ENCODE data around the gene PDIA5. TPM values are rescaled to one million over a fixed set of nuclear protein-coding genes. Genes with fewer than 3 reads are reported as not detected.

Gene PDIA5
- total RNA-seq, 4 donors from 2014 or later = 12.0 to 21.0 (median 15.8) TPM

DNA sequence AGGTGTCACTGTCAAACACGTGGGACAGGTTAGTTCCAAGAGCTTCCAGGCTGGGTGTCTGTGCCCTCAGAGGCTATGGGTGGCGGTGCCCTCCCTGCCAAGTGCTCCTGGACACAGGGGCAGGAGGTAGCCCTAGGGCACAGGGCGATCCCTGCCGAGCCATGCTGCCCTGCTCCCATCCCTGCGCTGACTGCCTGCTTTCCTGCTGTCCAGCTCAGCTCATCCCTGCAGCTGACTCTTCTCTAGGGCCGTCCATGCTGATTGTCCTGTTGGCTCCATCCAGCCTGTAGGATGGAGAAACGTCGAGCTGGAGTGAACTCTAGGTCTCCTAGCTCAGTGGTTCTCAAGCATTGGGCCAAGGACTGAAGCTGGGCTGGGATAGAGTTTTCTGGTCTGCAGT is 3.7 kb downstream of the PDIA5 start:
- DNase-seq (ENCODE audit: low spot score) (no peak), ATAC-seq (ENCODE audit: low FRiP score) (no peak)
- no peak for TF ChIP-seq CTCF (IDR thresholded peaks at IDR 0.05)

DNA sequence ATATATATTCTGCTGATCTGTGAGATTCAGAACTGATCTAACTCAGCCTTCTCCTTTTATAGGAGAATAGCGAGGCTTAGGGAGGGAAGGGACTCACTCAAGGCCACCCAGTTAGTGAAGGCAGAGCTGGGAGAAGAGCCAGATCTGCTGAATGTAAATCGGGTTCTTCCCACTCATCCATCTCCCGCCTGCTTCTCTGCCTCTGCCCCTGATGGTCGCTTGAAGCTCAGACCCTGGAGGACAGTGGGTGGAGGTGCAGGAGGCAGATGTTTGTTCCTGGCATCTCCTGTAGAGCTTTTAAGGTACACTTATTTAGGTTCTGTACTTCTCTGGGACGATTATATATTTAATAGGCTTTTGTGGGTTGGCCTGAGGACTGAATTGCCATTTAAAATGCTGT is 4.3 kb downstream of the PDIA5 start:
- no peak for TF ChIP-seq CTCF (IDR thresholded peaks at IDR 0.05)
- no peak for ATAC-seq (ENCODE audit: low FRiP score)

DNA sequence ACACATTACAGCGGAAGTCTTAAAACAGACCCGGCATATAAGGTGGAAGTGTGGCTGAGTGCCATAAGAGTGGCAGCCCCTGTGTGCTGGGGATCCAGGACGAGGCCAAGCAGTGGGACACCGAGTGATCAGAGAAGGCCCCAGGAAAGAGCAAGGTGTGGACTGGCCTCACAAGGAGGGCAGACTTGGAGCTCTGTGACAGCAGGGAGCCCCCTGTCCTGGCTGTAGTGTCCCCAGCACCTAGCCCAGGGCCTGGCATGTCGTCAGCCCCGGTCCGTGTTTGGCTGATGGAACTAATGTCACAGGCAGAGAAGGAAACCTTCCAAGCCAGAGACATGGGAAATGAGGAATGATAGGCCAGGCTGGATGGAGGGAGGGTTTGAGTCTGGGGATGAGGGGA is 4.8 kb downstream of the PDIA5 start:
- ATAC-seq (ENCODE audit: low FRiP score) (no peak), DNase-seq (ENCODE audit: low spot score) (no peak)
- no peak for TF ChIP-seq CTCF (IDR thresholded peaks at IDR 0.05)

More for the DNA sequence above, 4.3 kb downstream of the PDIA5 start:
- no peak for DNase-seq (ENCODE audit: low spot score)

DNA sequence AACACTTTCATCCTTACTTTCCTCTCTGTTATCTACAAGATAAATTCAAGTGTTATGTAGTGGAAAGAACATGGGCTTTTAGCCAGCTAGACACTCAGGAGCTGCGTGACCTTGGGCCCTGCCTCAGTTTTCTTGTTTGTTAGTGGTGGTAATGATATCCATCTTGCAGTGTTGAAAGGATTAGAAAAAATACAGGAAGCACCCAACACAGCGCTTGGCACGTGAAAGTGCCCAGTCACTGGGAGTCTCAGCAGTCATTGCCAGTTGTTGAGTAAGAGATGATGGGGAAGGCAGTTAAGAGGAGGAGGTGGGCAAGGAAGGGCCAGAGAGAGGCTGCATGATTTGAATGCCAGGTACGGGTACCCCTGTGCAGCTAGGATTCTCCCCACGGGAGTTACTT is 5.3 kb downstream of the PDIA5 start:
- ATAC-seq (ENCODE audit: low FRiP score) = peak; percentile 11
- TF ChIP-seq CTCF (IDR thresholded peaks at IDR 0.05) = no peak
- no peak for DNase-seq (ENCODE audit: low spot score)

DNA sequence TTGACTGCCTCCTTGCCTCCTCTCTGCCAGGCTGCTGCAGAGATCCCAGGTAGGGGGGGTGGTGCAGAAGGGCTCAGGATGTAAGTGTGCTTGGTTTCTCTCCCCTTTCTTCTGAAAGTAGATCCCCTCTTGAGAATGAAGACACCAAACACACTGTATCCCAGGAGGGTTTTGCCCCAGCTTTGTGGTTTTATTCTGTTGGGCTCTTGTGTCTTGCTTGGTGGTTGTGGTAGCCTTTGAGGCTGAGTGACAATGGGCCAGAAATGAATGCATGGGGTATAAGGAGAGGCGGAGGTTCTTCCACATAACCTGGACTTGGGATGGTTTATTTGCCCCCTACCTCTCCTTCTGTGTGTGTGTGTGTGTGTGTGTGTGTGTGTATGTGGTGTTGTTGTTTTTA is 5.7 kb downstream of the PDIA5 start:
- DNase-seq (ENCODE audit: low spot score) (no peak), ATAC-seq (ENCODE audit: low FRiP score) (no peak)
- no peak for TF ChIP-seq CTCF (IDR thresholded peaks at IDR 0.05)

DNA sequence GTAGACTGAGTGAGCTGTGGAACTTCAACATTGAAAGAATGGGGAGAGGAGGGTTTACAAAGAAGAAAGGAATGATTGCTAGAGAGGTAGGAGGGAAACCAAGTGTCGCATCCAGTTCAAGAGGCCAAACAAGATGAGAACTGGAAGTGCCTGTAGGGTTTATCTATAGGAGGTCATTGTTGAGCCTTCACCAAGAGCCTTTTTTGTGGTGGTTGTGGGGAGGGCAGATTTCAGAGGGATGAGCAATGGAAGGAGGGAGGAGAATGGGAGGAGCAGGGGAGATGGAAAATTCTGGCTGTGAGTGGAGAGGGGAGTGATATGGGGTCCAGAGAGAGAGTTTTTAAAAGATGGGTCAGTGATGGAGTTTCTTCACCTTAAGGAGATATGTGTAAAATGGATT is 8.5 kb downstream of the PDIA5 start:
- DNase-seq (ENCODE audit: low spot score) (no peak), ATAC-seq (ENCODE audit: low FRiP score) (no peak)
- no peak for TF ChIP-seq CTCF (IDR thresholded peaks at IDR 0.05)

DNA sequence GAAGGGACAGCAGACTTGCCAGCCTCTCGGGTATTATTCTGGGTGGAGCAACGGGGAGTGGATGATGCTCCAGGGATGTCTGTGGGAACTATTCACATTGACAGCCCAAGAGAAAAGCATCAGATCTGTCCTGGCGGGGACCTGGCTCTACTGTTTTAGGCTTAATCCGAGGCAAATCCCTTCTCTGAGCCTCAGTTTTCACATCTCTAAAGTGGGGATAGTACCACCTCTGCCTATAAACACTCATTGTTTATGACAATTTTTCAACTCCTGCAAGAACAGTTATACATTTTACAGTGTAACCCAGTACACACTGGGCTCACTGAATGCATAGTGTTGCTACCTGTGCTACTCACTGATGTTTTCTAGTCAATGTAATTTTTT is 9.3 kb downstream of the PDIA5 start:
- ATAC-seq (ENCODE audit: low FRiP score) (no peak), DNase-seq (ENCODE audit: low spot score) (no peak)
- TF ChIP-seq CTCF (IDR thresholded peaks at IDR 0.05) = no peak
